Measurements from ENCODE around the gene CTNNA1.

CTNNA1 gene

DNA sequence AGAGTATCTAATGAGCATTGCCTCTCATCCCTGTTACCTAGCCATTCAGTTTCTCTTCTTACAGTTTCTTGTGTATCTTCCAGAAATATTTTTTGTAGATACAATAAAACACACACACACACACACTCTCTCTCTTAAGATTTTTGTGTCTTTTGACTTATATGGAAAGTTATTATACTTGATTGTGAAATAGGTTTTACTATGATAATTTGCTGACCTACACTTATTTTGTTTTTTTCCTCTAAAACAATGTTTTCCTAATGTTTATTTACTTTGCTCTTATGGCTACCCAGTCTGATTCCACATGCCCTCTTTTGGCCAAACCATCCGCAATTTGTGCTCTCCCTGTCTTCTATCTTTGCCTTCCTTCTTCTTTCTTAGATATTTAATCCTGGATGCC lies 96.7 kb downstream of the CTNNA1 start:
- no peak for DNase-seq

DNA sequence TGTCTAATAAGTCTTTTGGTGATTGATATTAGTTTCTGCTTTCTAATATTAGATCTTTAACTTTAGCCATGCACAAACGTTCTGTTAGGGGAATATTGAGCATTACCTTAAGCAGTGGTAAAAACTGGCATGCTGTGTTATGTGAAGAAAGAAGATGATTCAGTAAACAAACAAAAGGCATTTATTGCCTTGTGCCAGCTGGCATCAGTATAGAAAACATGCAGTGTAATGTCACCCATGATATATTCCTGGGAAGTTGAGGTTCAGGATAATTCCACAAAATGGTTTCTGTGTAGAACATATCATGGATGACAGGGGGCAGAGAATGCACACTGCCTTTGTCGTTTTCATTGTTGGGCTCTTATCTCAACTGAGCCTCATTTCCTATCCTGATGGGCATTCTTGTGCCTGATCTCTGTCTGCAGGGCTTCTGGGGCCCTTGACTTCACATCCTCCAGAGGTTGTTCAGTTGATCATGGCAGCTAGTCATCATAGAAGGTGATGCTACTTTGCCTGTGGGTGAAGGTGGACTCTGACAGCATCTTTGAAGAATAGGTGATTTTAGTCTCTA lies 97.7 kb downstream of the CTNNA1 start:
- DNase-seq: no peak

DNA sequence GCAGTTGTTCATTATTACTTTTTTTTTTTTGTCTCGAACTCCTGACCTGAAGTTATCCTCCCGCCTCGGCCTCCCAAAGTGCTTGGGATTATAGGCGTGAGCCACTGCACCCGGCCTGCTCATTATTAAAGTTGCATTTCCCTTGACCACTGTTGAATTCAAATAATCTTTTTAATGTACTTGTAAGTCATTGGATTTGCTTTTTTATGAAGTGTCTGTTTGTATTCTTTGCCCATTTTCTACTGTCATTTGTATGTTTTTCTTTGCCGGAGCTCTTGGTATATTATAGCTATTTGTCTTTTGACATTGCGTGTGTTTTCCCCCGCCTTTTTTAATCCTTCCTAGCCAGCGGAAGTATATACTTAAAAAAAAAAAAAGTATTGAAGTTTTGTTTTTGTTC lies 99.9 kb downstream of the CTNNA1 start:
- DNase-seq: no peak

DNA sequence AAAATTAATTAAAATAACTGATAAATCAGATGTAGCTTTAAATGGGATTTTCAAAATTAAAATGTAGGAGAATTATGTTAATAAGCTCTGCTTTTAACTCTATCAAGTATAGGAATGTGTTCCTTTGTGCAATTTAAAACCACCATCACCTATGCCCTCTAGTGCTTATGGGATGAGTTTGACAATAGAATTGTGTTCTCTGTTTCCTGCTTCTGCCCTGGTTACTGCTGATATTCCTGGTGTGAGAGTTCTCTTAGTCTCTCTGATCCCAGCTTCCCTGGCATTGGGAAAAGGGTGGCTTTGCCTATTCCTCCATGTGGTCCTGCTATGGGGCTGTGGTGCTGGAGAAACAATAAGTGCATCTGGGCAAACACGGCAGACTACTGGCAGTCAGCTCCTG lies 113.8 kb downstream of the CTNNA1 start:
- DNase-seq: no peak

DNA sequence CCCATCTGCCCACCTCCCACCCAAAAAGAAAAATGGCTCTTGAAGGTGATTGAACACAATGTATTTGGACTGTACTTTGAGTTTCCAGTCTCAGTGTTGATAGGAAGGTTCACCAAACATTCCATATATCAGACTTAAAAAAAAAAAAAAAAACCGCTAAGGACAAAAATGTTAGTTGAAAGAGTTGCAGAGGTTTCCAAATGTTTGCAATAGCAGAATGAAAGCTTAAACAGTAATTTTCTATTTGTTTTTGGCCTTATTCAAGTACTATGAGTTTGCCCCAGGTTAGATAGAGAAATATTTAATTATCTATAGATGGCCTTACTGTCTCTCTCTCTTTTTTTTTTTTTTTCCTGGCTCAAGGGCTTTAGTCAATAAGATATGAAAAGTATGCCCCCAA lies 115.8 kb downstream of the CTNNA1 start:
- no peak for DNase-seq

DNA sequence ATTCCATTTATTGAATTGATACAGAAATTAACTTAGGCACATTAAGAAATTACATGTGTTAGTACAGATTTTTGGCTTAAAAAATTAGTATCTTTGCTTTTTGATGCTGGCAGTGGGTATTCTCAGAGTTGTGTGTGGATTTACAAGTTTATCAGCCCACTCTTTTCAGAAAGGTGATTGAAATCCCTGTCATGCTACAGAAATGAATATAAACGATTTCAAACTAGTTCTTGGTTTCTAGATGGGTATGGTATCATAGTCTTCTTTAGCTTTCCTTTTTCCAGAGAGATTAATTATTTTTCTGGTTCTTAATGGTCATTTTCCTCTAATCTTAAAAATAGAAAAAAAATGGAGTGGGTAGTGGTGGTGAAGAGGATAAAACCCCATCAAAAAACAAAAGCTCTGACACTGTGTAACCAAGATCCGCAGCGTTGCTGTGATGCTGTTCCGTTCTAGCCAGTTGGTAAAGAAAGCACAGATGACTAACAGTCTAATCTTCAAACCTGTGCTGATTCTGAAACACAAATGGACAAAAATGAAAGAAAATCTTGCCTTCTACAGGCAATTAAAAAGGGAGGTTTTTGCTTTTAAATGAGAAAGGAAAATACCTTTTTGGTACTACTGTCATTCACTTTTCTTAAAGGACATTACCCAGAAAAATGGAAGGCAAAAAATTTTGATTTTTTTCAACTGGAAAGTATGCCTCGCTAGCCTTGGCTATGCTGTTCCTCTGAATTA lies 116.7 kb downstream of the CTNNA1 start:
- peak in 4 of 56 donors; percentile 3 to 16 (median 11) for DNase-seq

DNA sequence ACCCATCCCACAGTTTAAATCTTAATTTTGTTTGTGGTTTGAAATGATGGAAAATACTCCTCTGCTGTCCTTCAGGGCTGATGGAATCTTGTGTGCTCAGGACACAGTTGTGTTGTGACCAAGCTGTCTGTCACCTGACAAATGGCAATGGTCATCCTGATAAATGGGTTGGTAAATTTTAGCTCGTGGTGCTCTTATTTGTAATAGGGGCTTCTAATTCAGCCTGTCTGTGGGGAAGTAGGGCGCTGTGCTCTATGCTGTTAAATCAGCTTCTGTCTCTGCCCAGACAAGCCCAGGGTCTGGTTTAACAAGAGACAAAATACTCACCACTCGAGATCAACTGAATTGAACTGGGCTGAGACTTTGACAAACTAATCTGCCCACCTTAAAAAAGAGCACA lies 117.4 kb downstream of the CTNNA1 start:
- peak in 15 of 56 donors; percentile 3 to 60 (median 9) for DNase-seq

DNA sequence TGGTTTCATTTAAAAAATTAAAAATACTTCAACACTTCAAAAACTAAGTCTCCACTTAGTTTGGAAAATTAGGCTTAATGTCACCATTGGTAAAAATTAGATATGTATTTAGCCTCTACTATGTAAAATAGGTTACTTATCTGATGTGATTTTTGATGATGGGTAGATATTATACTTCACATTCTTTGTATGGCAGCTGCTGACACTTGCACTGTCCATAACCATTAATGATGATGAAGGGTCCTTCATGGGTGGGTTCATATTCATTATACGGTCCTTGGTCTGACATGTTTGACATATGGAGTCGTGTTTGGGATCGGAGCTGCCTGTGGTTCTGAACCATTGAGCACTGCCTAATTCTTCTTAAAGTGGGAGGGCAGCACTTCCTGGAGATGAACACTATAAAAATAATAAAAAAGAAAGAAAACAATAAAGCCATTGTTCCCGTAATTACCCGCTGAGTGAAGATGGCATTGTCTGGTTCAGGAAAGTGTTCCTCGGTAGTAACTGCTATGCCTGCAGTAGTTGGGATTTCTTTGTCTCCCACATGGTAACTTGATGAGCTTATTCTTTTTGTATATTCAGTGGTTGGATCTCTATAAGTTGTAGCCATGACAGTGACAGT lies 119.7 kb downstream of the CTNNA1 start:
- DNase-seq: peak in 4 of 56 donors; percentile 18 to 84 (median 28)

DNA sequence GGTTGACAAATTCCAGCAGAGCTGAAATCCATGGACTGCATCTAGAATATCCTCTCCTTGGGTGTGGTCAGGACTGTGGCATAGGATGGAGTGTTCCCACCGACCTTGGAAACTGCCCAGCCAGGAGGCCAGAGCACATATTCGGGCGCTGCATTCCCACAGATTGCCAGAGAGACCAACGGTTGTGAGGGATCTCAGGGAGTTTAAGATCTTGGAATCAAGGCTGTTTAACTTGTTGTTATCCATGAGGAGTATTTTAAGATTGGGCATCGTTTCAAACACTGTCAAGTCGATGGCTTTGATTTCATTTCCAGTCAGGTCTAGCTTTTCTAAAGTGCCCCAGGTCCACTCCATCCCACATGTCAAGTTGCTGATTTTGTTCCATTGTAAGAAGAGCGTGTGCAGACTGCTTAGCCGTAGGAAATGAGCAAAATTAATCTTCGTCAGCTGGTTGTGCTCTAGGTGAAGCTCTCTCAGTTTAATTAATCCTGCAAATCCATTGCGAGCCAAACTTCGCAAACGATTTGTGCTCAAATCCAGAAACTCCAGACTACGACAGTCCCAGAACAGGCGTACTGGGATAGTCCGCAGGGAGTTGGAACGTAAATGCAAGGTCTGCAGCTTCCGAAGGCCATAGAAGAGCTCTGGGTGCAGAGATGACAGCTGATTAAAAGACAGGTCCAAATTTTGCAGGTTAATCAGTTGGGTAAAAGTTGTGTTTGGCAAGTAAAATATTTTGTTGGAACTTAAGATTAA lies 120.4 kb downstream of the CTNNA1 start:
- DNase-seq: peak in 15 of 56 donors; percentile 4 to 63 (median 24)

DNA sequence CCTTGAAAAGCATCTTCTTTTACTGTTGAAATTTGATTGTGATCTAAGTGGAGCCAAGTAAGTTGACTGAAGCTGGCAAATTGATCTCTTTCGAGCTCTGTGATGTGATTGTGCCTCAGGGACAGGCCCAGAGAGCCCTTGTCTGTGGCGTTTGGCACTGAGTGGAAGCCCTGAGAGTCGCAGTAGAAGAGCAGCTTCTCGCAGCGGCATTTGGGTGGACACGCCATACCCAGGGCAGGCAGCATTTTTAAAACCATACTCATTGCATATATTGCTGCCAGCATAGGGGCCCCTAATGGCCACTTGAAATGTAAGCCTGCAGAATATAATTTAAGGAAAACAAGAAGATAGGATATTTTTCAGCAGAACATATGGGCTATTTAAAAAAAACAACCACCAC lies 121.0 kb downstream of the CTNNA1 start:
- DNase-seq: peak in 37 of 56 donors; percentile 7 to 71 (median 40)

DNA sequence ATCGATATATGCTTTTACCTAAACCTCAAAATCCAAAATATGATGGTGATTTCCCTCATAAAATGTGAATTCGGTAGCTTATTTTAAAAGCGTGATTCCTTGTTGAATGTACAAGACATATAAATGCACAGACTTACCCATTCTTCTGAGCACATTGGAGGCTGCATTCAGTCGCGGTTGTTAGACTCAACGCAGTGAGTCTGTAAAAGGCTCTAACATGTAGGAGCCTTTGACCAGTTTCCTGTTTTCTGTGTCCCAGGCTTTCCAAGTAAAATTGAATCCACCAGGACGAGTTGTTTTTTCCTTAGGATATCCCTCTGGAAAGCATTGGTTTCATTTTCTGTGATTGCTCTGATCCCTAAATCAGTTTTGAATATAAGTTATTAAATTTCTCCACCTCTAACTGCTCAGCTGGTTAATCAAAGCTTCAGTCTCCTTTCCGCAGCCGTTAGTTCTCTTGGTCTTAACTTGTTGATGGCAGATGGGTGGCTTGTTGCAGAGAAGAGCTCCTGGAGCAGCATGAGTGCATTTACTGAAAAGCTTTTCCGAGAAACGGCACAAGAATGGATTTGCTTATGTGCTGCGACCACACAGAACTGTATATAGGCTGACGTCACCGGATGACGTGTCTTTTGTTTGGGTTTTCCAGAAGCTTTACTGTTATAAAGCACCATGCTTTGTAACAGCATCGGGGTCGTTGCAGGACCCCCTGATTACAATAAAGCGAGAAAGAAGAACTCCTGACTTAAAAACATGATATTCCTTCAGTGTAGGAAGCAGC lies 121.7 kb downstream of the CTNNA1 start, which contains the start of gene LRRTM2:
LRRTM2 (minus strand) TSS at position 565 of the 781 bp plus-strand sequence; CDS start at position 141, 424 bp downstream.
- DNase-seq: peak in 46 of 56 donors; percentile 6 to 86 (median 60)

DNA sequence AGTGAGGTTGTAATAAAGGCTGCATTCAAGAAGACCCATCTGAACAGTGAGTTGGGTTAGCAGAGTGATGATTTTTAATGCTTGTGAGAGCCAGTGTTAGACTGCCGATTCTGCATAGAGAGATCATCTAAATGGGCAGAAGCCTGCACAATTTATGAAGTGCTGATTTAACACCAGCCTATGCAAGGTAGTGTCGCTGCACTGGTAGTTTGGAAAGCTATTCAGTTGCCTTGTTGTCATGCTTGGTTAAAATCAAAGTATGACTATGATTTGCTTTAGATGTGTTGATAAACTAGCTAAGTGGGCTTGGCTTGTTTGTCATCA lies 122.3 kb downstream of the CTNNA1 start:
- peak in 1 of 56 donors; percentile 59 for DNase-seq

DNA sequence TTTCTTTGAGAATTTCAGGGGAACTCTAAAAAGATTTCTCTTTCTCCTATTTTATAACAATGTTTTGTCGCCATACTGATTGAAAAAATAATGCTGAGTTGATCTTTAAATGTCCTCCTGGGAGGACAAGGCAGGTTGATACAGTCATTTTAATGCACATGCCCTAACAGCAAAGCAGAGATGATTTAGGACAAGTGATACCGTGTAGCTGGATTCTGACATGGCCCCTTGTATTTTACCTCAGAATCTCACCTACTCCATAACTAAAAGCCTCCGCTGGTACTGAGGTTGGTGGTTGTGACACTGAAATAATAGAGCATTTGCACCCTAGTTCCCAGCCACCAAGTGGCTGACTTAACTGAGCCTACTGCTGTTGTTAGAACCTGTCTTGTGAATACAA lies 122.7 kb downstream of the CTNNA1 start:
- DNase-seq: peak in 1 of 56 donors; percentile 5

DNA sequence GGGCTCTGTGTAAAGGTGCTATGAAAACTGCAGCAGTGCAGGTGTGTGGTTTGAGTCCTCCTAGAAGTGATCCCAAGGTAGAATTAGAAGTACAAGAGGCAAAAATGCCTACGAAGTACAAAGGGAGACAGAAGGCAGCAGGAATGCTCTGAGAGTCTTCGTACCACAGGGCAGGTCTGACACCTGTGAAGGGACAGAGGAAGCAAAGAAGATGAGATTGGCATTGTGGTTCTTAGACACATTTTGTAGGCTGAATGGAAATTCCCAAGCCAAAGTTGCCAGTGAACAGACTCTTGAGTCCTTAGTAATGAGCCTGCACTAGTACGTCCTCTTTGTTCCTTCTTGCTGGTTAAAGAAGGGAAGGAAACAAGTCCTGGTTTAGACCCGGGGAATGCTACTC lies 123.6 kb downstream of the CTNNA1 start:
- no peak for DNase-seq

DNA sequence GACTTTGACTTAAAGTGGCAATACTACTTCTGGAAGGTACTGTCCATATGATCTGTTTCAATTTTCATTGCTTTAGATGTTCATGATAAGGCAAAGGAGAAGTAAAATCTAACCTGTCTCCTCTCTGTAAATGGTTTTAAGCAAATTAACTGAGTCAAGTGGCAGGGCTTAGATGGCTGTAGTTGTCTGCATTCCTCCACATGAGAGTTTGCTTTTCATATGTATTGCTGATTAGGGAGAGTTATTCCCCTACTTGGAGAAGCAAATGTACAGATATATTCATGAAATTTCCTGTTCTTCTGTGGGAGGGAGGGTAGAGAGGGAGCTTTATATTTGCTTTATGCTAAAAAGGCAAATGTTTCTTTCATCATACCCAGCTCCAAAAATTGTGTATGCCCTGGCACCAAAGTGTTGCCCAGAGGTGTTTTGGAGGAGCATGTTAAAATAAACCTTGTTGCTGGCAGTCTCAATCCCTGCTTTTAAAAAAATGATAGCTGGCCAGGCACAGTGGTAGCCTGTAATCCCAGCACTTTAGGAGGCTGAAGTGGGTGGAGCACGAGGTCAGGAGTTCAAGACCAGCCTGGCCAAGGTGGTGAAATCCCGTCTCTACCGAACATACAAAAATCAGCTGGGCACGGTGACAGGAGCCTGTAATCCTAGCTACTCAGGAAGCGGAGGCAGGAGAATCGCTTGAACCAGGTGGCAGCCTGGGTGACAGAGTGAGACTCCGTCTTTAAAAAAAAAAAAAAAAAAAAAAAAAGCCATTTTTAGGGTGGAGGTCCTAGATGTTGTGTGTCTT lies 125.4 kb downstream of the CTNNA1 start:
- no peak for DNase-seq

DNA sequence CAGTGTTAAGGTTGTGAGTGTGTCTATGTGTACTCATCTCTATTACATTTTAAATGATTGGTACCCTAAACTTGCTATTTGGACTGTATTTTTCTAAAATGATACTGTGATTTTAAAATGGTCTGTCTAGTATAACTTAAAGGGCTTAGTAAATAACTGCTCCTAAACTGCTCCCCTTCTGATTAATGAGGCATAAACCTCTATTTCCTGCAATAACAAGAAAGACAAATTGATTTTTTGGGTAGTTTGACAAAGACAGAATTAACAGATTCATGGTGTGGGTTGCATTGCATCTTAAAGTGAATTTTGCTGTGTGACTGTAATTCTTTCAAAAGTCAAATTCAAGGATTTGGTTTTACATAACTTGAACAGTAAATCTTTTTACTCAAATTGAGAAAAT lies 130.0 kb downstream of the CTNNA1 start:
- no peak for DNase-seq

DNA sequence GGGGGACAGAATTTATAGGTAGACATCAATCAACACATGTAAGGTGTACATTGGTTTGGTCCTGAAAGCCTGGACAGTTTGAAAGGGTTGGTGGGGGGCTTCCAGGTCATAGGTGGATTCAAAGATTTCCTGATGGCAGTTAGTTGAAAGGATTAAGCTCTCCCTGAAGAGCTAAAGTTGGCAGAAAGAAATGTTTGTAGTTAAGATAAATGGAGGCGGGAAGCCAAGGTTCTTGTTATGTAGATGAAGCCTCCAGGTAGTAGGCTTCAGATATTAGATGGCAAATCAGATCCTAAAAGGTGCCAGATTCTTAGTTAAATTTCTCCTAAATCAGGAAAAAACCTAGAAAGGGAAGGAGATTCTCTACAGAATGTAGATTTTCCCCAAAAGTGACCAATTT lies 130.9 kb downstream of the CTNNA1 start:
- no peak for DNase-seq

DNA sequence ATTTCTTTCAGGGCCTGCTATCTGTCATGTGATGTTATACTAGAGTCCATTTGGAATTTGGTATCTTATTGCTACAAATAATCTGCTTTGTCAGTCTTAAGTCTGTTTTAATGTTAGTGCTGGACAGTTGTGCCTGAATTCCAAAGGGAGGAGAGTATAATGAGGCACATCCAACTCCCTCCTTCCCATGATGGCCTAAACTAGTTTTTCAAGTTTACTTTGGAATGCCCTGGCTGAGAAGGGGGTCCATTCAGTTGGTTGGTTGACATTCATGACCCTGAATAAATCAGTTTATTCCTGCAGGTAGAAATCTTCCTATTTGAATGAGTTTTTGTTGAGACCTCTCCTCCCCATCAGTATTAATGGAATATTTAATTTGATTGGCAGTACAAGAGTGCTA lies 131.3 kb downstream of the CTNNA1 start:
- DNase-seq: no peak

DNA sequence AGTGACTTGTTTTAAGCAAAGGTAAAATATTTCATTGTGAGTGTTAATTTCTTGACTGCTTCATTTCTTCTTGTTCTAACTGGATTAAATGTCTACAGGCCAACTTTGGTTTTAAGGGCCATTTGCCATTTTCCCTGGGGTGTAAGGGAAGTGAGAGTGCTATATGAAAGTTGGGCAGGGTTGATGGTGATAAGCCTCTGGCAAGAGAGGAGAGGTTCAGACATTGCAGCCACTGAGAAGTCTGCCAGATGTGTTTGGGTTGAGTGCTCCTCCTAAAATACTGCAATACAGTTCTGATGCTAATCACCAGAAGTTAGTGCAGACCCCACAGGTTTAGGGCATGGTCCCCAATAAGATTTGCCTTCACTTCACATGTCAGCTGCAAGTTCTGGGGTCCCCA lies 136.8 kb downstream of the CTNNA1 start:
- DNase-seq: no peak

DNA sequence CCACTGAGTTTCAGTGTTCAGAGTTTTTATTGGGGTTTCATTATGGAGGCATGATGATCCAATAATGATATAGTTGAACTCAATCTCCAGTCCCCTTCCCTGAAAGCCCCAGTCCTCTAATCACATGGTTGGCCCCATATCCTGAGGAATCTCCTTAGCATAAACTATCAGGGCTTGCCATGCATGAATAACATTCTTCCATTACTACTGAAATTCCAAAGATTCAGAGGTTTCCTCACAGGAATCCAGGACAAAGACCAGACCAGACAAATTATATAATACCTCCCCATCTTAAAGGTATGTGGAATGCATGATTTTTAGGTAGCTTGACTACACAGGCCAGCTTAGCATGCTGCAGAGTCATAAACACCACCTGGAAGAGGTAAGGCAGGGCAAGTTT lies 137.4 kb downstream of the CTNNA1 start:
- DNase-seq: no peak
